GM18498 (cell line): ENCODE measurements around the gene NFATC2IP.
"Not testable (repeated sequence)": the region's sequence is repeated elsewhere in the genome, so short reads cannot be mapped to it uniquely, and the experiment has no call there.

Experiments used
- ATAC-seq: cut with Tn5 transposase; IDR thresholded peaks from one replicate; pipeline ENCODE4 v1.9.1; 2021; ENCODE audit warnings: mild to moderate bottlenecking, moderate library complexity; ENCODE audit not compliant: unreplicated experiment

The NFATC2IP gene

GRCh38 chr16:28964496-28964895 lies 13.8 kb downstream of the NFATC2IP start:
- no peak for ATAC-seq

DNA sequence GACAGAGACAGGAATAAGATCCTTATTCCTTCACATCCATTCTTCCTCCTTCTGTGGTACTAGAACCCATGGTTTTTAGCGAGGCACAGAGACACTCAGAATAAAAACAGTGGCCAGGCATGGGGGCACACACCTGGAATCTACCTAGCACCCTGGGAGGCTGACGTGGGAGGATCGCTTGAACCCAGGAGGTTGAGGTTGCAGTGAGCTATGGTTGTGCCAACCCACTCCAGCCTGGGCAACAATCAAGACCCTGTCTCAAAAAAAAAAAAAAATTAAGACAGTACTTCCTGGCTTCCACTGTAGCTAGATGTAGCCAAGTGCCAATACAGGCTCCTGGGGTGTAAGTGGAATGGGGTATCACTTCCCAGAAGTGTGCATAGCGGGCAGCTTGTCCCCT lies 16.4 kb downstream of the NFATC2IP start:
- no peak for ATAC-seq

- ATAC-seq, result not testable (repeated sequence)
These were observed 19.0 kb downstream of the NFATC2IP start for GRCh38 chr16:28969696-28970095.

DNA sequence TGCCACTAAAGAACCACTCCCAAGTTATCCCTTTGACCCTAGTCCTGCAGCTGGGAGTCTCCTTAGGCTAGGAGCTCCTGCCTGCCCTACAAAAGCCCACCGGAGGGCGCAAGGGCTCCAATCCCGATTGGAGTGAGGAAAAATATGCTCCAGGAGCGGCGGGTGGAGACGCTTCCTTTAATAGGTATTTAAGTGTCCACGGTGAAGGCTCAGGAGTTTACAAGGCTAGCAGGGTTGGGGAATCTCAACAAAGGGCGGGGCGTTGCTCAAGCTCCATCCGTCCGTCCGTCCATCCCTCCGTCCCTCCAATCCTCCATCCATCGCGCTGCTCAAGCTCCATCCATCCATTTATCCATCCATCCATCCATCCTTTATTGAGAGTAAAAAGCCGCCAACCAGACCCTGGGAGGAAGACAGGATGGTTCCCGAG lies 23.3 kb downstream of the NFATC2IP start:
- peak; percentile 19 for ATAC-seq

DNA sequence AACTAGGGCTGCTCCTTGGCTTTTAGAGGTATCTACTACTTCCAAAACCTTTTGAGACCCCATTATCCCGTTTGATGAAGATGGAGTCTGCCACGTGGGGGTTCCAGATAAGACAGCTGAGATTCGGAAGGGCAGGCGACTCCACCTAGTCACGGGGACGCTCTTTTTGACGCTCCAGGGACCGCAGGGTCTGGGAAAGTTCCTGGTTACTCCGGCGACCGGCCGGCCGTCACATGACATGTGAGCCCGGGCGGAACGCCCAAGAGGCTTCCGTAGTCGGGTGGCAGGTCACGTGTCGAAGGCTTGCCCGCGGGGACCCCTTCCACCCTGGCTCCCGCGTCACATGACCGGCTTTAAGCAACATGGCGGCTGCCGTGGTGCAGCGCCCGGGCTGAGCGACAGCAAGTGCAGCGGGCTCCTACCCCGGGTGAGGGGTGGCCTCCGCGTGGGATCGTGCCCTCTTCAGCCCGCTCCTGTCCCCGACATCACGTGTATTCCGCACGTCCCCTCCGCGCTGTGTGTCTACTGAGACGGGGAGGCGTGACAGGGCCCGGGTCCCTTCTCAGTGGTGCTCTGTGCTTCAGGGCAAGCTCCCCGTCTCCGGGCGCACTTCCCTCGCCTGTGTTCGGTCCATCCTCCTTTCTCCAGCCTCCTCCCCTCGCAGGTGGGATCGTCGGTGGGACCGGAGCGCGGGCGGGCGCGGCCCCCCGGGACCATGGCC lies 23.9 kb downstream of the NFATC2IP start, which contains the start of gene SPNS1:
TSS of gene SPNS1 (plus strand) at position 342 of the 721 bp plus-strand sequence. CDS start at position 716, 374 bp downstream.
- ATAC-seq, result peak; percentile 88

- ATAC-seq, result peak; percentile 24
These were observed 24.4 kb downstream of the NFATC2IP start for GRCh38 chr16:28975158-28975599.

DNA sequence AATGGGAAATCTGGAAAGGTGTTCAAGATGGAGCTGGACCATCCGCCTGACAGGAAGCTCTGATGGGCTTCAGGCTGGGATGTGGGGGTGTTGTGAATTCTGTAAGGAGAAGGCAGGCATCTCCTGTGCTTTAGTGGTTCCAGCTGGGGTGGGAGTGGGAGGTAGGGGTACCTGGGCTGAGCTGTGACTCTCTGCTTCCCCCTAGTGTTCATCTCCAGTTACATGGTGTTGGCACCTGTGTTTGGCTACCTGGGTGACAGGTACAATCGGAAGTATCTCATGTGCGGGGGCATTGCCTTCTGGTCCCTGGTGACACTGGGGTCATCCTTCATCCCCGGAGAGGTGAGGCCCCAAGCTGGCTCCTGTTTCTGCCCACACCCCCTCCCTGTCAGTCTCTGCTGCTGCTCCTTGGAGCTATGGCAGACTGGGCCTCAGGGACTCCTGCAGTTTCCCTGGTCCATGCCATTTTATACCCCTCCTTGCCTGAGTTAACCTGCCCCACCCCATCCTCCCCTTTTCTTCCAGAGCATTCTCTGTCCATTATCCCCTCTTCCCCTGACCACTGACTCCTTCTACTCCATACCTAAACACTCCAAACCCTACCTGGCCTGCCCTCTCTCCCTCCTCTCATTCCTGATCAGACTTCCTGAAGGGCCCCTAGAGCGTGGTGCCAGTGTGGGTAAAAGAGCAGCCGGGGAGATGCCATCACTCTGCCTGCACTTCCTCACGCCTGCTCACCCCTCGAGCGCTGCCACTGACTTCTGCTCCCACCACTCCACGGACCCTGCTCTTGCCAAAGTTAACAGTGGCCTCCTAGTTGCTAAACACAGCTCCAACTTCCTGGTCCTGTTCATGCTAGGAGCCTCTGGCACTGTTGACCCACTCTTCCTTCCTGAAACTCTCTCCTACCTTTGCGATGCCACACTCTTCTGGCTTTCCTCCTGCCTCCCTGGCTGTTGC lies 27.2 kb downstream of the NFATC2IP start:
- no peak for ATAC-seq

GRCh38 chr16:28980330-28980729 lies 29.6 kb downstream of the NFATC2IP start:
- ATAC-seq, result not testable (repeated sequence)

- ATAC-seq, result no peak
These were observed 30.2 kb downstream of the NFATC2IP start for GRCh38 chr16:28980929-28981328.

GRCh38 chr16:28981517-28981916 lies 30.8 kb downstream of the NFATC2IP start:
- ATAC-seq, result no peak

DNA sequence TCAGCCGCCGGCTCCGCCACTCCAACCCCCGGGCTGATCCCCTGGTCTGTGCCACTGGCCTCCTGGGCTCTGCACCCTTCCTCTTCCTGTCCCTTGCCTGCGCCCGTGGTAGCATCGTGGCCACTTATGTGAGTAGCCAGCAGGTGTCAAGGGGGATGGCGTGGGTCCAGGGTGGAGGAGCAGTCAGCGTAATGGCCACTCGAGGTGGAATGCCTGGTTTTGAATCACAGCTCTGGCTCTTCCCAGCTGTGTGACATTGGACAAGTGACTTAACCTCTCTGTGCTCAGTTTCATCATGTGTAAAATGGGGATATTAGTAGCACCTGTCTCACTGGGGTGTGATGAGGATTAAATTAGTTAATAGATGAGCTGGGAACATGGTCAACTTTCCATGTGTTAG lies 31.7 kb downstream of the NFATC2IP start:
- no peak for ATAC-seq

GRCh38 chr16:28982949-28983348 lies 32.2 kb downstream of the NFATC2IP start:
- ATAC-seq, result no peak

DNA sequence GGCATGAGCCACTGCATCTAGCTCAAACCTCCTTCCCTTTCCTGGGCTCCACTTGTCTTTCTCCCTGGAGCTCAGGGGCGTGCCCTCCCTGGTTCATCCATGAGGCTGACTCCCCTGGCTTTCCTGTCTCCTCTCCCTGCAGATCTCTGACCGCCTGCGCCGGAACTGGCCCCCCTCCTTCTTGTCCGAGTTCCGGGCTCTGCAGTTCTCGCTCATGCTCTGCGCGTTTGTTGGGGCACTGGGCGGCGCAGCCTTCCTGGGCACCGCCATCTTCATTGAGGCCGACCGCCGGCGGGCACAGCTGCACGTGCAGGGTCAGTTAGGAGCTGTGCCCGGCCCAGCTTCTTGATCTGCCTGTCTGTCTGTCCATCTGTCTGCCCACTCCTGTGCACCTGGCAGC lies 32.9 kb downstream of the NFATC2IP start:
- ATAC-seq, result no peak

- no peak for ATAC-seq
These were observed 33.4 kb downstream of the NFATC2IP start for GRCh38 chr16:28984091-28984490.

DNA sequence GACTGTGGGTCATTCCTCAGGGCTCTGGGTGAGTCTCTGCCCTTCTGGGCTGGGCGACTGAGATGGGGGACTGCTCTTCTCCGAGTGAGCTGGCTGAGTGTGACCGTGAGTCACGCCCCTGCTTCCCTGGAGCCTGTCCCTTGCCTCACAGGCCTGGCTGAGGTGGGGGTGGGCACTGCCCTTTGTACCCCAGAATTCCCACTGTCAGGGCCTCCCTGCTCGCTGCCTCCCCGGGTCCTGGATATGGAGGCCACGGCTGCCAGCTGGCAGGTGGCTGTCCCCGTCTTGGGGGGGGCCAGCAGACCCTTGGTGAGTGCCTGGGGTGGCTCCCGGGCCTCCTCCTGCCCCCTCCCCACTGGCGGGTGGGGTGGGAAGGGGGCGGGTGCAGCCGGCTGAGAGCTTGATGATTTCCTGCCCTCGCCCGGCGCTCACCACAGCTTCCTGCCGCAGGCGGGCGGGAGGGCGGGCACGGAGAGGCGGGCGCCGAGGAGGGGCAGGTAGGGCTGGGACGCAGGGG lies 33.9 kb downstream of the NFATC2IP start, which contains the start of gene LAT:
TSS of gene LAT (plus strand) at position 434 of the 517 bp plus-strand sequence. CDS start 366 bp downstream, outside the sequence.
- ATAC-seq, result peak; percentile 60

DNA sequence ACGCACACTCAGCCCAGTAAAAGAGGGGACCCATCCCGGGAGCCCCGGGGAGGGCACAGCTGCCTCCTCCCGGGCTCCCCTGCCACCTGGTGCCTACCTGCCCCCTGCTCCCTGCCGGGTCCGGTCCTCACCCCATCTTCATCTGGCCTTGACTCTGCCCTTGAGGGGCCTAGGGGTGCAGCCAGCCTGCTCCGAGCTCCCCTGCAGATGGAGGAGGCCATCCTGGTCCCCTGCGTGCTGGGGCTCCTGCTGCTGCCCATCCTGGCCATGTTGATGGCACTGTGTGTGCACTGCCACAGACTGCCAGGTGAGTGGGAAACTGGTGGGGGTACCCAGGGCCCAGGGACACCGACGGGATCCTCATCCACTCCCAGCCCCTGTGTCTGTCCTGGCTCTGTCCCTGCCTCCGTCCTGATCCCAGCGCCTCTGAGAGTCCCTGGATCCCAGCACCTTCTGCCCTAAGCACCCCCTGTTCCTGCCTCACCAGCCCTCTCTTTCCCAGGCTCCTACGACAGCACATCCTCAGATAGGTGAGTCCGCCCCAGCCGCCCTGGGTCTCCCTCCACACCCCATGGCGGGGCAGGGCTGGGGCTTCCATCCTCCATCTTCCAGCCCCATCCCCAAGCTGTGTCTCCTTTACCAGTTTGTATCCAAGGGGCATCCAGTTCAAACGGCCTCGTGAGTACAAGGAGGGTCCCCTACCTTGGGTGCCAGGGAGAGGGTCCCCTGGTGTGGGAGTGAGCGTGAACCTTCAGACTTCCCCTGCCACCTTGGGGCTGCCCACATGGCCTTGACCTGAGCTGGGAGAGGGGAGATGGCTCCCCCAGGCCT lies 34.7 kb downstream of the NFATC2IP start:
- ATAC-seq, result no peak

DNA sequence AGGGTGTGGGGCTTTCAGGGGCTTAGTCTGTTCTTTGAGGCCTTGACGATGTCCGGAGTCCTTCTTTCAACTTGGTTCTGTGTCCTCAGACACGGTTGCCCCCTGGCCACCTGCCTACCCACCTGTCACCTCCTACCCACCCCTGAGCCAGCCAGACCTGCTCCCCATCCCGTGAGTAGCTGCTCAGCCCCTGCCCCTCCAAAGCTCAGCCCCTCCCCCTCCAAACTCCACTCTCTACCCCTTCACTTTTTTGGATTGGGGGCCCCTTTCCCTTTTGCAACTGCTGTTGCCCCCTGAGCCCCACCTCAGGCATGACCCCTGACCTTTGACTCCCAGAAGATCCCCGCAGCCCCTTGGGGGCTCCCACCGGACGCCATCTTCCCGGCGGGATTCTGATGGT lies 35.3 kb downstream of the NFATC2IP start:
- ATAC-seq, result no peak

DNA sequence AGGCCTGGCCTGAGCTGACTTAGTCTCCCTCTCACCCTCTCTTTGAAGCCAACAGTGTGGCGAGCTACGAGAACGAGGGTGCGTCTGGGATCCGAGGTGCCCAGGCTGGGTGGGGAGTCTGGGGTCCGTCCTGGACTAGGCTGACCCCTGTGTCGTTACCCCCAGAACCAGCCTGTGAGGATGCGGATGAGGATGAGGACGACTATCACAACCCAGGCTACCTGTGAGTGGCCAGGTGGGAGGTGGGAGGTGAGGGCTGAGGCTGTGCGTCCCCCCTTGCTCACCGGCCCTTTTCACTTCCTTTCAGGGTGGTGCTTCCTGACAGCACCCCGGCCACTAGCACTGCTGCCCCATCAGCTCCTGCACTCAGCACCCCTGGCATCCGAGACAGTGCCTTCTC lies 35.8 kb downstream of the NFATC2IP start:
- ATAC-seq, result no peak

- ATAC-seq, result no peak
These were observed 36.6 kb downstream of the NFATC2IP start for GRCh38 chr16:28987170-28987853.

DNA sequence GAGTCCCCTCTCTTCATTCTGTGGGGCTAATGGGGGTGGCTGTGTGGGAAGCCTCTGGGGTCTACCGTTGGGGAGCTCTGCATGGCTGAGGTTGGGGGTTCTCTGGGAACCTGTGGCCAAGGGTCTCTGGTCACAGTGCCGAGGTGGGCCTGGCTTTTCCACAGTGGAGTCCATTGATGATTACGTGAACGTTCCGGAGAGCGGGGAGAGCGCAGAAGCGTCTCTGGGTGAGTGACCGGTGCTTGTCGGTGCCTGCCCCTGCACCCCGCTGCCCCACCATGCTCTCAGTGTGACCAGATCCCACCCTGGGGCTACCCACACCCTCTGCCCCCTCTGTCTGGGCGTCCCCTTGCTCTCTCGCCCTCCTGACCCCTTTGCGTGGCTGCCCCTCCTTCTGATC lies 38.6 kb downstream of the NFATC2IP start:
- ATAC-seq, result no peak
